ENCODE results near the gene INPP4B.

DNA sequence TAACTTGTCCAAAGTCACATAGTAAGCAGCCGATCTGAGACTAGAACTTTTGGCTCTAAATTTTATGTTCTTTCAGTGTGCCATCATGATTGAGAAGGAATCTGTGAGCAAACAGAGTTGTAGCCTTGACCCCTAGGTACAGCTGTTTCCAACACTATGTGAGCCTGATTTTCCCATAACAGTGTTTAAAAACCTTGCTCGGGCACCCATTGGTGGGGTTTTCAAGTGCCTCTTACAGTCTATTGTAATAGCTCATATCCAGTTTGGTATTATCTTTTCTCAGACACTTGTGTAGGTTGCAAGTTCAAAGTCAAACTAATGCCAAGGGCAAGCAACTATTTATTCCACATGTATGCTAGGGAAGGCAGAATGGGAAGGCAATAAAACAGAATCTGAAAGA, 467.9 kb downstream of the INPP4B start:
- TF ChIP-seq, protein P1, sequence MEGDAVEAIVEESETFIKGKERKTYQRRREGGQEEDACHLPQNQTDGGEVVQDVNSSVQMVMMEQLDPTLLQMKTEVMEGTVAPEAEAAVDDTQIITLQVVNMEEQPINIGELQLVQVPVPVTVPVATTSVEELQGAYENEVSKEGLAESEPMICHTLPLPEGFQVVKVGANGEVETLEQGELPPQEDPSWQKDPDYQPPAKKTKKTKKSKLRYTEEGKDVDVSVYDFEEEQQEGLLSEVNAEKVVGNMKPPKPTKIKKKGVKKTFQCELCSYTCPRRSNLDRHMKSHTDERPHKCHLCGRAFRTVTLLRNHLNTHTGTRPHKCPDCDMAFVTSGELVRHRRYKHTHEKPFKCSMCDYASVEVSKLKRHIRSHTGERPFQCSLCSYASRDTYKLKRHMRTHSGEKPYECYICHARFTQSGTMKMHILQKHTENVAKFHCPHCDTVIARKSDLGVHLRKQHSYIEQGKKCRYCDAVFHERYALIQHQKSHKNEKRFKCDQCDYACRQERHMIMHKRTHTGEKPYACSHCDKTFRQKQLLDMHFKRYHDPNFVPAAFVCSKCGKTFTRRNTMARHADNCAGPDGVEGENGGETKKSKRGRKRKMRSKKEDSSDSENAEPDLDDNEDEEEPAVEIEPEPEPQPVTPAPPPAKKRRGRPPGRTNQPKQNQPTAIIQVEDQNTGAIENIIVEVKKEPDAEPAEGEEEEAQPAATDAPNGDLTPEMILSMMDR (IDR thresholded peaks at IDR 0.05): no peak
- TF ChIP-seq POLR2A (IDR thresholded peaks at IDR 0.05): no peak

Measured in uterus (tissue), 2 donors.